NCI-H2196 treated with DMSO at 0.1 percent for 48 hours (cell line): ENCODE results near the gene MBOAT1.

Source experiments
- DNase-seq: peaks from one replicate; lab custom pipeline; 2025; ENCODE audit not compliant: unreplicated experiment; lab: John Stamatoyannopoulos, UW

The MBOAT1 gene

DNA sequence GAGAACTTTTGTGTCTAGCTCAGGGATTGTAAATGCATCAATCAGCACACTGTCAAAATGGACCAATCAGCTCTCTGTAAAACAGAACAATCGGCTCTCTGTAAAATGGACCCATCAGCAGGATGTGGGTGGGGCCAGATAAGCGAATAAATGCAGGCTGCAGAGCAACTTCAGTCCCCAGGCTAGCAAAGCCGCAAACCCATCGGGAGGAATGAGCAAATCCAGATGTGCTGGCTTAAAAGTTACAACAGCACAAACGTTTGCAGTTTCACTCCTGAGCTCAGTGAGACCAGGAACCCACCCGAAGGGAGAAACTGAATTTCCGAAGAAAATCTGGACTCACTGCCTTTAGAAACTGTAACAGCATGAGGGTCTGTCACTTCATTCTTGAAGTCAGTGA, 21.9 kb upstream of the MBOAT1 start:
- no peak for DNase-seq

DNA sequence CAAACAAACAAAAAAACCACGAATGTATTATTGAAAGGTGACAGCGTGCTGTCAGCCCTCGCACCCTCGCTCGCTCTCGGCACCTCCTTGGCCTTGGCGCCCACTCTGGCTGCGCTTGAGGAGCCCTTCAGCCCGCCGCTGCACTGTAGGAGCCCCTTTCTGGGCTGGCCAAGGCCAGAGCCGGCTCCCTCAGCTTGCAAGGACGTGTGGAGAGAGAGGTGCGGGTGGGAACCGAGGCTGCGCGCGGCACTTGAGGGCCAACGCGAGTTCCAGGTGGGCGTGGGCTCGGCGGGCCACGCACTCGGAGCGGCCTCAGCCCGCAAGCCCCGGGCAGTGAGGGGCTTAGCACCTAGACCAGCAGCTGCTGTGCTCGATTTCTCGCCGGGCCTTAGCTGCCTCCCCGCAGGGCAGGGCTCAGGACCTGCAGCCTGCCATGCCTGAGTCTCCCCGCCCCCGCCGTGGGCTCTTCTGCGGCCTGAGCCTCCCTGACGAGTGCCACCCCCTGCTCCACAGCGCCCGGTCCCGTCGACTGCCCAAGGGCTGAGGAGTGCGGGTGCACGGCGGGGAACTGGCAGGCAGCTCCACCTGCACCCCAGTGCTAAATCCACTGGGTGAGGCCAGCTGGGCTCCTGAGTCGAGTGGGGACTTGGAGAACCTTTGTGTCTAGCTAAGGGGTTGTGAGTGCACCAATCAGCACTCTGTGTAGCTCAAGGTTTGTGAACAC, 20.9 kb upstream of the MBOAT1 start:
- DNase-seq = no peak

DNA sequence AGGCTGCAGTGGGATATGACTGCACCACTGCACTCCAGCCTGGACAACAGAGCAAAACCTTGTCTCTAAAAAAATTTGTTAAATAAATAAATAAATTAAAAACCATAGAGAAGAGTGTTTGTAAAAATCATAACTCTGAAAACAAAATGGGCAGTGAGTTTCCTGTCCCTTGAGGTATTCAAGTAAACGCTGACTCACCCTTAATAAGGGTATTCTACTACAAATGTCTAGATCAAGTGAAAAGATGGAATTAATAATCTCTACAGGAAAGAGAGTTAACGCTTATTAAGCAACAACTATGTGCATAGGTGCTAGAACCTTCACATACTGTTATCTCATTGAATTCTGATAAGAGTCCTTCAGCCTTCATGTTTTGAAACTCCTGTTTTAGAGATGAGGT, 19.9 kb upstream of the MBOAT1 start:
- no peak for DNase-seq

DNA sequence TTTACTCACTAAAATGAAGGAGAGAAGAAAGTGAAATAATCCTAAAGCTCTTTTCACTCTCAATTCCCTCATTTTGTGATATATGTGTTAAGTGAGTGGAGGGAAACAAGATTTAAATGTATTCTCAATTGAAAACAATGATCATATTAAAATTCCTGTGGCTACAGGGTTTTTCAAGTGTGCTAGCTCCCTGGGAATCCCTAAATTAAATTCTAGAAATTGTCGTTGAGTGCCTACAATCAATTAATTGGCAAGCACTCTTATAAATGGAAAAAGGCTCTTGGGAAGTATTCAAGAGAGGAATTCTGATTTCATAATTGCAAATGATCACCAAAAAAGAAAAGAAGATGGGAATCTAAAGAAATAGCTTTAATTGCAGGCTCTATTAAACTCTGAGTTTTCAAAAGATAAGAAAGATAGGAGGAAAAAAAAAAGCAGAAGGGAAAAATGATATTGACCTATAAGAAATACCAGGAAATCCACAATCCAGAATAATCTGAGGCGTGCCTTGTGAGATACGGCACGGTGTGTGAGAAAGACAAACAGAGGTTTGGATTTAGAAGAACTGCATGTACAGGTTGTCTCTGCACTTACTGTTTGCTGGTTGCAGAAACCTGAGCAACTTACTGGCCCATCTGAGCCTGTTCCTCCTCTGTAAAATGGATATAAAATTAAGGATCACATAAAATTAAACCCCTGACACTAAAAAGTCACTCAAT, 18.3 kb upstream of the MBOAT1 start:
- no peak for DNase-seq

DNA sequence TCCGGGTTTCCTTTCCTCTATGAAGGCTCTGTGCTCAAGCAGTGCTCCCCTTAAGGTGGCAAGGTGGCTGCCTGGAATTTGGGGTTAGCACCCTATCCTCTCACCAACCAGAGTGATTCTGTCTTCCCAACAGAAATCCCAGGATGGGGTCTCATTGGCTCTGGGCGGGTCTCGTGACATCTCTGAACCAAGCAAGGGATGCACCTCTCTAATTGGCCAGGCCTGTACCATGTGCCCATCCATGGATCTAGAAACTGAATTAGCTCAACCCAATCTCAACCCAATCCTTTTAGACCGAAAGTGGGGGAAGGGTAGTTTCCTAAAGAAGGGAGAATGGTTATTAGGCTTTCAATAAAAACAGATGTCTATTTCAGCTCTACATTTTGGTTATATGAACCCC, 17.6 kb upstream of the MBOAT1 start:
- no peak for DNase-seq

DNA sequence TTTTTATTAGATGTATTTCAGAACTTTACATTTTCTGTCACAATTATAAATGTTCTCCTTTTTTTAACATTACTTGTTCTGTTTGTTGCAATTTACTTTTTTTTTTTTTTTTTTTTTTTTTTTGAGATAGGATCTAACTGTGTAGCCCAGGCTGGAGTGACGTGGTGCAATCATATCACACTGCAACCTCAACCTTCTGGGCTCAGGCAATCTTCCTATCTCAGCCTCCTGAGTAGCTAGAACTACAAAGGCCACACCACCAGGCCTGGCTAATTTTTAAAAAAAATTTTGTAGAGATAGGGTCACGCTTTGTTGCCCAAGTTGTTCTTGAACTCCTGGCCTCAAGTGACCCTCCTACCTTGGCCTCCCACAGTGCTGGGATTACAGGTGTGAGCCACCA, 15.1 kb upstream of the MBOAT1 start:
- DNase-seq = no peak

DNA sequence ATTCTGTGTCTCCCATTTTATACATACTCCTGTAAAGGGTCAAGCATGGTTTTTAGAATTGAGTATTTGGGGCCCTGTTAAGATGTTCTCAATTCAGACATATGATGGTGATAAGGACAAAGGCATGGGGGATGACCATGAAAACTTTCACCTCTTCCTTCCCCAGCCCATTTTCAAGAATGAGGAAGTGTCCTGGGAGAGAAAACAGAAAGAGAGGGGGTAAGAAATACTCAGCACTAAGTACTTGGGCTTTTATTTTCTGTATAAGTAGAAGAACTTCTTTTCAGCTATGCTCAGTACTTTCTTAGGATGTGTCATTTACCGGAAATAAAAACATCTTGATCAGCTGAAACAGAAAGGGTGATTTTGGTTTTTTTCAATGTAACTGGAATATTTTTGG, 10.9 kb upstream of the MBOAT1 start:
- DNase-seq = no peak

DNA sequence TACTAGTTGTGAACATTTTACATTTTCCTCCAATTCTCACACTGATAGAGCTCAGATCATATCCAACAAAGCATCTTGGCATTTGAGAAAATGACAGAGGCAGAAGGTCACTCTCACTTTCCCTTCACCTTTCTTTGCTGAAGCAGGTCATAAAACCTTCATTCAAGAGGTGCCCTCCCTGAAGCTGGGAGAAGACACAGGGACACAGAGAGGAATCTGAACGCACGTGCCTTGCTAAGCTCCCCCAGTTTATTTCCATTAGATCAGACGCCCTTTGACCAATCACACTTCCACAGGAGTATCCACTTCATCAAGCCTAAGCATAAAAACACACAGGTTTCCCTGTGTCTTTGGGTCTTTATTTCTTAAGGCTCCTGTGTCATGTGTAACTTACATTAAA, 9.2 kb upstream of the MBOAT1 start:
- DNase-seq = no peak

DNA sequence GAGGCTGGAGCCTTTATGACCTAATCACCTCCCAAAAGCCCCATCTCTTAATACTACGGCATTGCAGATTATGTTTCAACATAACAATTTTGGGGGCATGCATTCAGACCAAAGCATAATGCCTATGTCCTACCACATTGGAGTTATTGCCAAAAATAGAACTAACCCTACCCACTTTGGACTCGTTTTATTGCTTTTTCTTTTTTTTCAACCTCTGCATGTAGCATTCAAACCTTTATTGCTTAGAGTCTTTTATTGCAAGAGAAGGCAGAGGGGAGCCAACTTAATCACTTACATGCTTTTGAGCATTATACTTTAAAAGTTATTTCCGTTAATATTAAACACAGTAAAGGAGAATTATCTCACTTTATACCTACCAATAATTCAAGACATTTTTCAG, 8.1 kb upstream of the MBOAT1 start:
- DNase-seq = no peak

DNA sequence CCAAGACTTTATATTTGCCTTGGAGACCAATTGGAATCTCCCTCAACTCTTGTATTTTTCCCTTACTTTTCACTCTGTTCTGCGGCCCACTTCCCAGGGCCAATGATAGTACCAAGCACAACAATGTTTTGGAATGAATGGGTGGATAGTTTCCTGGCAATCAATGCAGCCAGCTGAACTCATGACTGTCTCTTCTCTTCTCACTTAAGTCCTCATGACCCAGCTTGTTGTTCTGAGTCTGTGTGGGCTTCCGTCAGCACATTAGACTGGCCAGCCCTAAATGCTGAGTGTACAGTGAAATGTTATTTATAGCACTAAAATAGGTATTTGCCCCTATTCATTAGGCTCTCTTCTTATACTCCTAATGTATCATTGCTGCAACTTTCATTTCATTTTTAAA, 5.6 kb upstream of the MBOAT1 start:
- DNase-seq = no peak

DNA sequence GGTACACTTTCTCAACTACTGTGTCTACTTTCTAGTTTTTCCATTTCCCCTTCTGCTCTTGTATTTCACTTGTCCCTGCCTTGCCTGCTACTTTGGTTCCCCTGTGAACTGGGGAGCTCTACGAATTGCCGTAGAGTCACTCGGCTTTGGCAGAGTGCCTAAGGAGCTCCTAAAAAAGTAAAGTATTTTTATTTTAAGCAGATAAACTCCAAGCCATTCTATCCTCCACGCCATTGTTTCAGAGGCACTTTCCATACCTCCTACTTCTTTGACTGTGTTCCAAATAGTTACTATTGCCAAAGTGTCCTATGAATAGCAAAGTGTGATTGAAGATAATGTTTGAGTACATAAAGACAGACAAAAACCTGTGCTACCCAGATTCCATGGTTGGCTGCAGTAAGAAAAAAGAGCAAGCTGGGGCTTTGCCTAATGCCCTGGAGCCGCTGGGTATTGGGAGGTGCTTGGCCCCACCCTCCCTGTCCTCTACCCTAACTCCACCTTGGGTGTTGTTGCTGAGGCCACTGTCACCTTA, 5.1 kb upstream of the MBOAT1 start:
- no peak for DNase-seq

DNA sequence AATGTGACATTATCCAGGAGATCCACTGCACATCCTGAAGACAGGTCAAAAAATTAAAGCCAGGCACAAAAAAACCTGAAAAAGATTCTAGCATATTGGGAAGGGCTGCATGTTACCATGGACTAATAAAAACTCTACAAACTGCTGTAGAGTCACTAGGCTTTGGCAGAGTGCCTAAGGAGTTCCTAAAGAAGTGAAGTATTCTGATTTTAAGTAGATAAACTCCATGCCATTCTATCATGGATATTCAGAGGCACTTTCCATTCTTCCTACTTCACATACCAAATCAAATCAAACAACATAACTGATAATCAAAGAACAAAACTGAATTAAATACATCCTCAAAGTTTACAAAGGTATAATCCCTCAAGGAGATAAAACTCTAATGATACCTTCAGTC, 3.0 kb upstream of the MBOAT1 start:
- DNase-seq = no peak

DNA sequence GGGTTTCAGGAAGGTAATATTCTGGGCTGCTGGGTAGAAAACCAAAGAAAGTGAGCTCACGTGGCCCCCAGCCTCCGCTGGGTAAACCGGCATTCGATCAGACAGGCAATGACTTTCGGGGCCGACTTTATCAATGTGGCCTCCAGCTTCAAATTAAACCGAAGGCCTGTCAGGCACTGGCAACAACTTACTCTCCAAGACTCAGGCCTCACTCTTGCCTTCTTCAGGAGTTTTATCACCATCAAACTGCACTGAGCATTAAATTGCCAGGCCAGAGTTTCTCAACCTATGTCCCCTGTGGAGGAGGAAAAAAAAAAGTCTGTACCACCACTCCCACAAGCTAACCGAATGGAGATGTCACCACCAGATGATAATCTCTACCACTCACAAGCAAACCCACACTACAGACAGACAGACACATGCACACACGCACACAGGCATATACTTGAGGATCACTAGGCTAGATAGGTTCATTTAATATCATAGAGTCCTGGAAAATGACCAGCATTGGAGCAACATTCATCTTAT, 1.1 kb upstream of the MBOAT1 start:
- no peak for DNase-seq

DNA sequence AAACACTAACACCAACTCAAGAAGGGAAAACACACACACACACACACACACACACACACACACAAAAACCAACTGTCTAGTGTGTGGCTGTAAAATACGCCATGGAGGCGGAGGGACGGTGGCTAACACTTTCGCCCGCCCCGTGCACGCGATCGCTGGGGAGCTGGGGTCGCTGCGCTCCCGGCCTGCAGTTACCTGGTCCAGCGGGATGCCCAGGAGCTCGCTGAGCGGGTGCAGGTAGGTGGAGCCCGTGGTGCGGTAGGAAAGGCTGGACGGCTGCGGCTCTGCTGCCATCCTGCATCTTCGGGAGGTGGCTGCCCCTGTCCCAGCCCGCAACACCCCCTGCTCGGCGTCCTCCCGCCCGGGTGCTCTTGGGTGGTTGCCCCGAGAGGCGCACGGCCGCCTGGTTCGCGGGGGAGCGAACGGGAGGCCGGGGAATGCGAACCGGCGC, 303 bp downstream of the MBOAT1 start:
- no peak for DNase-seq

DNA sequence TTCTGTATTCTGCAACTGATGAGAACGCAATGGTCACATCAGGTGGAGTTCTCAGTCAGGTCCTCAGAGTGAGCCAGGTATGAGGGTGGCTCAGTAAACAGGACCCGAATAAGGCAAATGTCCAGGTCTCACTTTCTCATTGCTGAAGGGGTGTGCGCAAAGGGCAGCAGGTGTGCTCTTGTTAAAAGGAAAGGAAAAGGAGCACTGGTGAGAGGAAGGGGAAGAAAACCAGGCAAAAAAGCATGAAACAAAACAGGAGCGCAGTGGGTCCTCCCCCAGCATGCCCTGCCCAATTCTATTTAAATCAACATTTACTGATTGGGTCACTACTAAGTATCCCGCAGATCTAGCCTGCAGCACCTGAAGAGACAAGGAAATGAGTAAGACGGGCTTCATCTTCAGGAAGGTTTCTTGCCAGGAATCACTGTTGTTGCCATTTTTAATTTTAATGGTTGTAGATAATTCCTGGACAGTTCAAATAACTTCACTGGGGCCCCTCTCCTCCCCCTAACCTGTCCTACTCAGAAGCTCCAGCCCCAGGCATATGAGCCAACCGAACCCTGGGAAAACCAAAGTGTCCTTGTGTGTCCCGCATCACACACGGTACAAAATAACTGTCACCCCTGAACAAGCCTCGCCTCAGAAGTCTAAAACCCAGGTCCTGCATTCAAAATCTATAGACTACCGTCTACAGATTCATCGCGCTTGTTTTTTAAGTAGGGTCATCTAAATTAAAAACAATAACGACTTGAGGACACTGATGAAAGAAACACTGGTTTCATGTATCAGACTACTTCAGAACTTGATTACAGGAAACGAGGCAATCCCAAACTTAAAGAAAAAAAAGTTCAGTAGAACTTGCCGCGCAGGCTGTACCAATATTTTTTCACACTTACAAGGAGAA, 980 bp downstream of the MBOAT1 start:
- DNase-seq = peak; percentile 27

DNA sequence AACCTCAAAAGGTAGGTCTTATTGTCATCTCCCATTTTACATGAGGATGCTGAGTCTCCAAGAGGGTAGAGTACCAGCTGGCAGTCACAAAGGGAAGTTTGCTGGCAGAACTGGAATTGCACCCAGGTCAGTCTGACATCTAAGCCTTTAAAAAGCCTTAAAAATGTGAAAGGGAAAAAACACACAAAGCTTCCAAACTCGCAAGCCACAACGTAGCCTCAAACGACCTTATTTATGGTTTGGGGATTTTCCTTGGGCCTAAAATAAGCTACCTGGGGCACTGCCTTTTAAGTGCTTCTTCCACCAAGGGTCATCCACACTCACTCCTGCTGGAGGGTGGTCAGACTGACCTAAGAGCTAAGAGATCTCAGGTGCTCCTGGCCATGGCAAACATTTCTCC, 2.1 kb downstream of the MBOAT1 start:
- DNase-seq = no peak

DNA sequence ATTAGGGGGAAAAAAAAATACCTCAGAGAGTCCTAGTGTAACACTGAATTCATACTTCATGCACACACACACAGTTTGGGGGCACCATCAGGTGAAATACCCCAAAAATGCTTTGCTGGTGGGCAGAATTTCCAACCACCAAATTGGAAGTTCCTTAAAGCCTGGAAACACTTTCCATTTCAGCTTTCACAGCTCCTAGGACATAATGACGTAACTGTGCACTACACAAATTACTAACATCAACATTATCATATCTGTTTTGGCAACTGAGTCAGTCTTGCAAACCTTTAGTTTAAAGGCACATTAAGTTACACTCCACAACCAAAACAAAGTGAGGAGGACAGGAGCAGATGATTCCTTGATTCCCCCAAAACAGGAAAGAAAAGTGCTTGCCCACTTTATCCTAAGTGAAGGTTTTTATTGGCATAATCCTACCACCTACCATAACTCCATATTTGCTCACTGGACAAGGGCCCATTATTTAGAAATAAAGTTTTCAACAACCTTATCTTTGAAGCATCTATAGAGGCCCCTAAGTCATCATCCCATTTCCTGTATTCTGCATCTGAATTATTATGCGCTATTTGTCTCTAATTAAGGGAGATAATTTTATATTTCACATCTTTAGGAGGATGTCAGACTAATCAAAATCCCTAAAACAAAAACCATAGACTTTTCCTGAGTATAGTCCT, 3.4 kb downstream of the MBOAT1 start:
- no peak for DNase-seq

DNA sequence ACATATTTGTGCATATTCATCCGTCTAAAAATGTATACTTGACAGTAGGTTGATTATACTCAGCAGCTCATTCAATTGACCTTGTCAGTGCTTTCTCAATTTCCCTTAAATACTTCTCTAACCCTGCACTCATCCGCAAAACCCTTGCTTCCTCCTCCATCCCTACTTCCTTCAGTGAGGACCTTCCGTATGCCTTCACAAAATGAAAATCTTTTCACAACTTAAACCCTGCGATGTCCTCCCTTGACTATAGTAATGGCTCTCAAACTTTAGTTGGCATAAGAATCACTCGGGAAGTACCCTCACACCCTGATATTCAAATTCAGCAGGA, 5.2 kb downstream of the MBOAT1 start:
- DNase-seq = no peak

DNA sequence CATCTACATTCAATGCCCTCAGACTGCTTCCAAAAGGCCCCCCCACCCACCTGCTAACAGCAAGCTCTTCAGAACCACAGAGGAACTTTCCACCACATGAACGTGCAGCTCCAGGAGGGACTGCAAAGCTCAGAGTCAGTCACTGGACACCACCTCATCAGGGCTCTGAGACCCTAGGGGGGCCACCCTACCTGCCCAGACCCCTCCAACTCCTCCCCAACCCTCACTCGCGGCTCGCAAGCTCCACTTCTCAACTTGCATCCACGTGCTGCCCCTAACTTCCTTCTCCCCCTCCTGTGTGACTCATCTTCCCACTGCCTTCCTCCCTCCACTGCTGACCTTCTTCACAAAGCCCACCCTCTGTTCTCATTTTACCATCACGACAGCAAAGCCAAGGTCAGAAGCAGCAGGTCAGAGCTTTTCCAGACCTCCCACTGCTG, 6.5 kb downstream of the MBOAT1 start:
- DNase-seq = no peak

DNA sequence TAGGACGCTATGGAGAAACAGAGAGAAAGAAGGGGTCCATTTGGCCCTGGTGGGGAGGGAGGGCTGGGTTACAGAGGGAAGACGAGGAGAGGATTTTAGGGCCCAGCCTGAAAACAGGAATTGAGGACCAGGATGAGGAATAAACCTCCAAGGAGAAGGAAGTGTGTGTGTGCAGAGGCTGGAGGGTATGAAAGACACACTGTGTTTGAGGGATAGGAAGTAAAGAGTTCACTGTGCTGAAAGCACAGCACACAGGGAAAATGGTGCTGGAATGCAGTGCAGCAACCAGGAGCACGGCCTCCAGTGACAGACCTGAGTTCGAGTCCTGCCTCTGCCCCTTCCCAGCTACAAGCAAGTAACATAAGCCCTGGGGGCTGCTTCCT, 7.8 kb downstream of the MBOAT1 start:
- no peak for DNase-seq
